Caco-2 (cell line): ENCODE data around the gene PHACTR1. TPM values are rescaled to one million over a fixed set of nuclear protein-coding genes. Genes with fewer than 3 reads are reported as not detected.

Experiments
- BruUV-seq: library from RNA; stranded (reverse); fragments of 400-500 nt; replicated peaks from 2 replicates; lab custom pipeline; 2021; lab: Mats Ljungman, UMichigan
- CTCF ChIA-PET: fragments of 300-600 bp; sonication (Branson Sonifier 250); formaldehyde crosslinking; loops from one replicate; lab custom pipeline; 2022; ENCODE audit warnings: antibody characterized with exemption; lab: Charles Lee
- POLR2A ChIA-PET: fragments of 300-600 bp; sonication (Branson Sonifier 250); formaldehyde crosslinking; loops from one replicate; lab custom pipeline; 2022; ENCODE audit warnings: antibody characterized with exemption; lab: Charles Lee
- DNase-seq, 2 experiments: peaks; one replicate each; pipeline versions ENCODE4 v3.0.0 to v3.0.0-alpha.2; 2020 to 2022
- H3K27me3 ChIP-seq: replicated peaks from 2 replicates; pipeline ENCODE4 v1.6.0; 2011; ENCODE audit warnings: low read length; ENCODE audit not compliant: control insufficient read depth, insufficient read depth
- H3K36me3 ChIP-seq: 2 replicates; pipeline ENCODE4 v1.5.1; 2011; ENCODE audit warnings: low read length; ENCODE audit not compliant: control insufficient read depth, insufficient read depth
- H3K4me1 ChIP-seq: fragments of 250-450 bp; sonication (Bioruptor Pico); 2 replicates; pipeline ENCODE4 v1.5.1; 2020; ENCODE audit warnings: mild to moderate bottlenecking
- H3K4me3 ChIP-seq: 2 replicates; pipeline ENCODE4 v1.5.1; 2011; ENCODE audit warnings: low read depth, mild to moderate bottlenecking, control low read depth, low read length
- H3K9me3 ChIP-seq: fragments of 250-450 bp; sonication (Bioruptor Pico); 2 replicates; pipeline ENCODE4 v1.5.1; 2020; ENCODE audit warnings: mild to moderate bottlenecking, moderate library complexity
- H3K27ac Mint-ChIP-seq: one replicate; pipeline ENCODE4 v1.8.0; 2022; ENCODE audit warnings: mixed read lengths; ENCODE audit not compliant: unreplicated experiment
- H3K27me3 Mint-ChIP-seq: one replicate; pipeline ENCODE4 v1.8.0; 2022; ENCODE audit warnings: mixed read lengths; ENCODE audit not compliant: insufficient read depth, unreplicated experiment
- H3K36me3 Mint-ChIP-seq: one replicate; pipeline ENCODE4 v1.8.0; 2022; ENCODE audit warnings: mild to moderate bottlenecking, mixed read lengths; ENCODE audit not compliant: insufficient read depth, unreplicated experiment
- H3K4me1 Mint-ChIP-seq: one replicate; pipeline ENCODE4 v1.8.0; 2022; ENCODE audit warnings: low read depth, mixed read lengths; ENCODE audit not compliant: unreplicated experiment
- H3K4me3 Mint-ChIP-seq: one replicate; pipeline ENCODE4 v1.8.0; 2022; ENCODE audit warnings: mild to moderate bottlenecking, moderate library complexity, mixed read lengths; ENCODE audit not compliant: unreplicated experiment
- H3K9me3 Mint-ChIP-seq: one replicate; pipeline ENCODE4 v1.8.0; 2022; ENCODE audit warnings: mixed read lengths; ENCODE audit not compliant: unreplicated experiment
- CTCF ChIP-seq, 2 experiments: fragments of 200-600 bp in 1 of 2; IDR thresholded peaks; 1 replicate in 1 of 2; 2 replicates in 1 of 2; pipeline versions ENCODE4 v1.5.1 to v1.8.0; 2011 to 2022; ENCODE audit warnings: antibody characterized with exemption in 1 of 2, control low read depth in 1 of 2, inconsistent platforms in 1 of 2, low read depth in 1 of 2, low read length in 1 of 2, mild to moderate bottlenecking in 1 of 2, moderate library complexity in 1 of 2; ENCODE audit not compliant: insufficient read depth in 1 of 2, severe bottlenecking in 1 of 2, unreplicated experiment in 1 of 2
- intact Hi-C: fragments of 100-400 bp; cut with micrococcal nuclease; formaldehyde crosslinking; loops from one replicate; pipeline ENCODE4 v1.10.0; 2022; ENCODE audit not compliant: unreplicated experiment
- total RNA-seq: library from RNA; stranded (reverse); gene quantifications from 2 replicates; pipeline ENCODE4 v1.2.3, GENCODE V29; 2022

PHACTR1 gene
- total RNA-seq, 1 experiment from 2014 or later: 0.41 TPM

DNA sequence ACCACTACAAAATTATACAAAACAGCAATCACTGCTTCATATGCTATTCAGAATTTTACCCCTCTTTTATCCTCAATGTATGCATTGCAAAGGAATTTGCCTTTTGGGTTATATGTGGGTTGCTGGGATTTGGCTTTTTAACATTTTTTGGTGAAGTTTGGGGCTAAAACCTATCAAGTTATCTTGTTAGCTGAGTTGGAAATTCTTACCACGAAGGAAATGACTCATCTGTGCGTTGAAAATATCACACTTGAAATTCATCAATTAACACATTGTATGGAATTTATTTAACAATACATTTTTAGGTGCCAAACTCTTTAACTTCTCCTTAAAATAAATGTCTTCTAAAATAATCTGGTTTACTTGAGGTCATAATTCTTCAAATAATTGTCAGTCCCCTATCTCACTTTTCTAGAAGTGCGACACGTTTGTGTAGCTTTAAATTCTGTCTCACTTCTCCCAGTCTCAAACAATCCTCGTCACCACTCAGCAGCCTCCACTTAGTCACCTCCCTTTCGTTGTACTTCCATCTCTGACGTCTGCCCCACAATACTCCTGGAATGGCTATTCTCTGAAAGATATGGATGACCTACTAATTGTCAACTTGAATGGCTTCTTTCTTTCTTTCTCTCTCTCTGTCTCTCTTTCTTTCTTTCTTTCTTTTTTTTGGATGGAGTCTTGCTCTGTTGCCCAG, 88.5 kb downstream of the PHACTR1 start:
- intact Hi-C loops: no loop called here
- DNase-seq: no peak
- Histone ChIP-seq H3K9me3 (no peaks in the 10 kb centered on the region), H3K36me3 (no peaks in the 10 kb centered on the region), H3K27me3 (no peaks in the 10 kb centered on the region; the same call in 1 of the 2 replicates), H3K4me1 (no peaks in the 10 kb centered on the region), H3K4me3 (no peak overlapping the region)
- CTCF ChIA-PET: no interaction called here
- no TSS peak for BruUV-seq
- Mint-ChIP-seq H3K4me1 (no peaks in the 10 kb centered on the region), H3K36me3 (no peaks in the 10 kb centered on the region), H3K4me3 (no peak overlapping the region), H3K27ac (no peak overlapping the region), H3K9me3 (no peaks in the 10 kb centered on the region), H3K27me3 (peaks cover 32% of the 10 kb centered on the region)
- TF ChIP-seq CTCF (IDR thresholded peaks at IDR 0.05; ENCODE audit: insufficient read depth in 1 of 2, low read depth in 1 of 2, low read length in 1 of 2, severe bottlenecking in 1 of 2, unreplicated experiment in 1 of 2): no peak
- POLR2A ChIA-PET: no interaction called here

DNA sequence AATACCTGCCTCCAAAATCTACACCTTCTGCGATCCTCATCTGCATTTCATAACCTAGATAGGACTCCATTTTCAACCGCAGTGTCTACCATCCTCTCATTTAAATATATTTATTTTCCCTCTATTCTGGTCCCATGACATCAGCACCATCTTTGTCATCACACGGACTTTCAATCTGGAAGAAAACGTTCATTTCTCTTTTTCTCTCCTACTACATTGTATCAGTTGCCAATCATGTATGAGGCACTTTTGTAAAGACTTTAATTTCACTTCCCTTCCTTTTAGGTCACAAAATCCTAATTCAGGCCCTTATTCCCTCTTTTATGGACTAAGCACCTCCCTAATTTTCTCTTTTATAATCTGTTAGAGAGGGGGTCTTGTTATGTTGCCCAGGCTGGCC, 89.6 kb downstream of the PHACTR1 start:
- POLR2A ChIA-PET: interaction anchor here (0.5 kb wide), 1 partner anchor 436 kb away, joined by 4 read pairs; no protein-coding TSS in a partner anchor
- H3K36me3 Mint-ChIP-seq: no peaks in the 10 kb centered on the region
- no peak overlapping the region for H3K27ac Mint-ChIP-seq
- Histone ChIP-seq H3K4me3 (no peak overlapping the region), H3K4me1 (no peaks in the 10 kb centered on the region), H3K27me3 (no peaks in the 10 kb centered on the region; the same call in 1 of the 2 replicates), H3K9me3 (no peaks in the 10 kb centered on the region), H3K36me3 (no peaks in the 10 kb centered on the region)
- no peaks in the 10 kb centered on the region for H3K4me1 Mint-ChIP-seq
- CTCF ChIA-PET: no interaction called here
- TF ChIP-seq CTCF (IDR thresholded peaks at IDR 0.05; ENCODE audit: insufficient read depth in 1 of 2, low read depth in 1 of 2, low read length in 1 of 2, severe bottlenecking in 1 of 2, unreplicated experiment in 1 of 2): no peak
- intact Hi-C loops: no loop called here
- no peak overlapping the region for H3K4me3 Mint-ChIP-seq
- no peaks in the 10 kb centered on the region for H3K9me3 Mint-ChIP-seq
- DNase-seq: no peak
- peaks cover 34% of the 10 kb centered on the region for H3K27me3 Mint-ChIP-seq
- BruUV-seq: no TSS peak

GRCh38 chr6:12806796-12807195, 90.2 kb downstream of the PHACTR1 start:
- H3K27ac Mint-ChIP-seq: no peak overlapping the region
- no peak overlapping the region for H3K4me3 Mint-ChIP-seq
- Histone ChIP-seq H3K9me3 (no peaks in the 10 kb centered on the region), H3K36me3 (no peaks in the 10 kb centered on the region), H3K4me3 (no peak overlapping the region), H3K27me3 (no peaks in the 10 kb centered on the region; the same call in 1 of the 2 replicates), H3K4me1 (no peaks in the 10 kb centered on the region)
- ChIA-PET CTCF (no interaction called here), POLR2A (interaction anchor here (0.5 kb wide), 1 partner anchor 437 kb away, joined by 4 read pairs; no protein-coding TSS in a partner anchor)
- intact Hi-C loops: no loop called here
- no peaks in the 10 kb centered on the region for H3K9me3 Mint-ChIP-seq
- no TSS peak for BruUV-seq
- peaks cover 31% of the 10 kb centered on the region for H3K27me3 Mint-ChIP-seq
- DNase-seq: no peak
- no peak for TF ChIP-seq CTCF (IDR thresholded peaks at IDR 0.05; ENCODE audit: insufficient read depth in 1 of 2, low read depth in 1 of 2, low read length in 1 of 2, severe bottlenecking in 1 of 2, unreplicated experiment in 1 of 2)
- H3K36me3 Mint-ChIP-seq: no peaks in the 10 kb centered on the region
- no peaks in the 10 kb centered on the region for H3K4me1 Mint-ChIP-seq
